ENCODE measurements around the gene KIAA0825.

DNA sequence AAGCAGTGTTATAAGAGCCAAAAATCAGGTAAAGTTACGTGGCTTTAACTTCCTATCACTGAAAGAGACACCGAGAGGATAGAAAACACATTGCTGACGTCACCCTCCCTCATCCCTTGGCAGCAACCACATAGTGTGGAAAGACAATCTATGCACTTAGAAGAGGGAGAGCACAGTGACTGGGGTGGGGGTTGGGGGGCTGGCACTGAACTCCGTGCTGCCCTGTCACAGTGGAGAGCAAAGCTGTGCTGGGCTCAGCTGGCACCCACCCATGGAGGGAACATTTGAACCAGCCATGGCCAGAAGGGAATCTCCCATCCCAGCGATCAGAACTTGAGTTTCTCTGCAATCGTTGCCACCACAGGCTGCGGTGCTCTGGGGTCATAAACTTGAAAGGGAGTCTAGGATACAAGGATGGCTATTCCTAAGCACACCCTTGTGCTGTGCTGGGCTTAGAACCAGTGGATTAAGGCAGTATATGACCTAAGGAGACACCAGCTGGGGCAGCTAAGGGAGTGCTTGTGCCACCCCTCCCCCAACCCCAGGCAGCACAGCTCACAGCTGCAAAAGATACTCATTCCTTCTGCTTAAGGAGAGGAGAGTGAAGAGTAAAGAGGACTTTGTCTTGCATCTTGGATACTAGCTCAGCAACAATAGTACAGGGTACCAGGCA is 73.4 kb downstream of the KIAA0825 start:
- no peak for TF ChIP-seq POLR2A (IDR thresholded peaks at IDR 0.05)
- TF ChIP-seq, protein P1, sequence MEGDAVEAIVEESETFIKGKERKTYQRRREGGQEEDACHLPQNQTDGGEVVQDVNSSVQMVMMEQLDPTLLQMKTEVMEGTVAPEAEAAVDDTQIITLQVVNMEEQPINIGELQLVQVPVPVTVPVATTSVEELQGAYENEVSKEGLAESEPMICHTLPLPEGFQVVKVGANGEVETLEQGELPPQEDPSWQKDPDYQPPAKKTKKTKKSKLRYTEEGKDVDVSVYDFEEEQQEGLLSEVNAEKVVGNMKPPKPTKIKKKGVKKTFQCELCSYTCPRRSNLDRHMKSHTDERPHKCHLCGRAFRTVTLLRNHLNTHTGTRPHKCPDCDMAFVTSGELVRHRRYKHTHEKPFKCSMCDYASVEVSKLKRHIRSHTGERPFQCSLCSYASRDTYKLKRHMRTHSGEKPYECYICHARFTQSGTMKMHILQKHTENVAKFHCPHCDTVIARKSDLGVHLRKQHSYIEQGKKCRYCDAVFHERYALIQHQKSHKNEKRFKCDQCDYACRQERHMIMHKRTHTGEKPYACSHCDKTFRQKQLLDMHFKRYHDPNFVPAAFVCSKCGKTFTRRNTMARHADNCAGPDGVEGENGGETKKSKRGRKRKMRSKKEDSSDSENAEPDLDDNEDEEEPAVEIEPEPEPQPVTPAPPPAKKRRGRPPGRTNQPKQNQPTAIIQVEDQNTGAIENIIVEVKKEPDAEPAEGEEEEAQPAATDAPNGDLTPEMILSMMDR (IDR thresholded peaks at IDR 0.05) = no peak
